ENCODE measurements around the gene PPP2R5C.

GRCh38 chr14:101895256-101895655 lies 133.7 kb downstream of the PPP2R5C start:
- no peak for TF ChIP-seq CTCF (IDR thresholded peaks at IDR 0.05)
- TF ChIP-seq POLR2A (IDR thresholded peaks at IDR 0.05), result no peak
